Measurements from ENCODE around the gene MYBL2.

GRCh38 chr20:43669332-43669731 lies 2.4 kb downstream of the MYBL2 start:
- no peak for TF ChIP-seq CTCF (IDR thresholded peaks at IDR 0.05; ENCODE audit: poor library complexity)
- TF ChIP-seq EZH2 (IDR thresholded peaks at IDR 0.05; ENCODE audit: borderline replicate concordance) = no peak
- TF ChIP-seq EZH2phosphoT487 (IDR thresholded peaks at IDR 0.05; ENCODE audit: low read depth, severe bottlenecking, unreplicated experiment) = no peak
